Esophagus squamous epithelium (tissue), 5 donors: ENCODE data around the gene LRRC17. TPM values are rescaled to one million over a fixed set of nuclear protein-coding genes. Genes with fewer than 3 reads are reported as not detected.

Experiments used
- DNase-seq: peaks from one replicate; lab custom pipeline; 2025; lab: John Stamatoyannopoulos, UW
- H3K27ac ChIP-seq, 4 donors: fragments of 200-600 bp; sonication (generic); one replicate each; pipeline ENCODE4 v1.5.1; 2016 to 2019; ENCODE audit warnings: mild to moderate bottlenecking in 1 of 4
- H3K27me3 ChIP-seq, 4 donors: fragments of 200-600 bp; sonication (generic); 1 replicate in 3 of 4; 2 replicates in 1 of 4; pipeline versions ENCODE4 v1.5.1 to v1.6.0; 2017 to 2021; ENCODE audit warnings: antibody characterized with exemption in 1 of 4
- H3K36me3 ChIP-seq, 3 donors: fragments of 200-600 bp; sonication (generic); one replicate each; pipeline ENCODE4 v1.5.1; 2016 to 2019
- H3K4me1 ChIP-seq, 3 donors: fragments of 200-600 bp; sonication (generic); one replicate each; pipeline ENCODE4 v1.5.1; 2017 to 2019
- H3K4me3 ChIP-seq, 4 donors: fragments of 200-600 bp; sonication (generic); 1 replicate in 3 of 4; 2 replicates in 1 of 4; pipeline ENCODE4 v1.5.1; 2016 to 2019; ENCODE audit warnings: mild to moderate bottlenecking in 2 of 4, moderate library complexity in 1 of 4
- H3K9me3 ChIP-seq, 3 donors: fragments of 200-600 bp; sonication (generic); one replicate each; pipeline ENCODE4 v1.5.1; 2016 to 2019
- CTCF ChIP-seq, 6 experiments: fragments of 450-650 bp in 4 of 6; fragments of 200-600 bp in 2 of 6; sonication (generic) in 2 of 6; IDR thresholded peaks; one replicate each; pipeline ENCODE4 v1.5.1; 2016 to 2019; ENCODE audit warnings: antibody characterized with exemption in 6 of 6, mild to moderate bottlenecking in 4 of 6, moderate library complexity in 4 of 6
- POLR2A ChIP-seq, 4 donors: fragments of 450-650 bp; IDR thresholded peaks; one replicate each; pipeline ENCODE4 v1.6.1; 2017; ENCODE audit warnings: antibody characterized with exemption in 4 of 4, mild to moderate bottlenecking in 4 of 4, moderate library complexity in 3 of 4
- WGBS, 2 donors: methylation state at CpG; one replicate each; pipeline ENCODE4 v1.1.5; 2018; 5-methylcytosine and 5-hydroxymethylcytosine counted together
- intact Hi-C: fragments of 100-400 bp; cut with DNase I; formaldehyde crosslinking; loops from one replicate; pipeline ENCODE4 v1.15.0; 2022
- total RNA-seq, 4 donors: library from RNA; depleted of rRNA; stranded (reverse); fragments of >200 nt; gene quantifications; one replicate each; pipeline ENCODE4 v1.1.0, GENCODE V29; 2016
- donor health status: DM: yes; HTN: yes; CAD: no.

LRRC17 gene, protein sequence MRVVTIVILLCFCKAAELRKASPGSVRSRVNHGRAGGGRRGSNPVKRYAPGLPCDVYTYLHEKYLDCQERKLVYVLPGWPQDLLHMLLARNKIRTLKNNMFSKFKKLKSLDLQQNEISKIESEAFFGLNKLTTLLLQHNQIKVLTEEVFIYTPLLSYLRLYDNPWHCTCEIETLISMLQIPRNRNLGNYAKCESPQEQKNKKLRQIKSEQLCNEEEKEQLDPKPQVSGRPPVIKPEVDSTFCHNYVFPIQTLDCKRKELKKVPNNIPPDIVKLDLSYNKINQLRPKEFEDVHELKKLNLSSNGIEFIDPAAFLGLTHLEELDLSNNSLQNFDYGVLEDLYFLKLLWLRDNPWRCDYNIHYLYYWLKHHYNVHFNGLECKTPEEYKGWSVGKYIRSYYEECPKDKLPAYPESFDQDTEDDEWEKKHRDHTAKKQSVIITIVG
- total RNA-seq = 1 to 10 TPM in 2 of 4 donors, under 1 TPM in 1, not detected in 1; 0.26 to 2.5 (median 1.1) TPM

GRCh38 chr7:102912742-102913141, at the start of gene LRRC17:
TSS of gene LRRC17 (plus strand) at chr7:102913000. CDS start at chr7:102933914, 20,914 bp downstream.
- TF ChIP-seq CTCF (IDR thresholded peaks at IDR 0.05) (no peak), POLR2A (IDR thresholded peaks at IDR 0.05) (no peak)
- WGBS, 2 donors = 13 to 15% methylated on average over 6 of the region's 6 CpGs
- no peaks in the 10 kb centered on the region for H3K9me3 ChIP-seq
- no peaks in the 10 kb centered on the region for H3K36me3 ChIP-seq
- peaks cover 0 to 21% (median 6%) of the 10 kb centered on the region in 3 donors for H3K4me1 ChIP-seq
- peak within 1 kb of the TSS in 2 of 4 donors; percentile 15 to 51 for H3K4me3 ChIP-seq
- DNase-seq = no peak
- intact Hi-C loops = no loop called here
- H3K27ac ChIP-seq = peak within 1 kb of the TSS in 2 of 4 donors; percentile 31 to 33
- no peaks in the 10 kb centered on the region for H3K27me3 ChIP-seq

DNA sequence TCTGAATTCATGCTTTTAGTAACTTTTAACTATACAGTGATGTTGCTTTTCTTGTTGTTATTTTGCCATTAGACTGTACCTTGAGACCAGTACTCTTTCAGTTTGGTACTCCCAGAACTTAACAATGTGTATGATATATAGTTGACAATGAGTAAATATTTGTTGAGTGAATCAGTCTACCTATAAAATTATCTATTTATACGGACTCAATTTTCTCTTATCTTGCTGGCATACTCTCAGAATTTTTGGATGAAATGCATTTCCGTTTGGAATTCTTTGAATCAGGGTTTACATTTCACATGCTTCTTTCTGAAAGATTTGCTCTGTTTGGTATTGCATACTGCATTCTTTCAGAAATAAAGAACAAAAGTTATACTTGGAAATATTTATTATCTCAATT, 47.8 kb upstream of the LRRC17 start:
- WGBS, 2 donors = 65 to 68% methylated on average over 2 of the region's 2 CpGs
- H3K4me1 ChIP-seq = peaks cover 0 to 5% (median 0%) of the 10 kb centered on the region in 3 donors
- no peak overlapping the region for H3K4me3 ChIP-seq
- no peaks in the 10 kb centered on the region for H3K27me3 ChIP-seq
- TF ChIP-seq CTCF (IDR thresholded peaks at IDR 0.05) (no peak), POLR2A (IDR thresholded peaks at IDR 0.05) (no peak)
- no peak for DNase-seq
- no peak overlapping the region for H3K27ac ChIP-seq
- H3K9me3 ChIP-seq = no peaks in the 10 kb centered on the region
- no peaks in the 10 kb centered on the region for H3K36me3 ChIP-seq
- intact Hi-C loops = no loop called here

GRCh38 chr7:102866535-102867215, 46.1 kb upstream of the LRRC17 start:
- H3K36me3 ChIP-seq = no peaks in the 10 kb centered on the region
- H3K27me3 ChIP-seq = no peaks in the 10 kb centered on the region
- H3K27ac ChIP-seq = no peak overlapping the region
- no peak overlapping the region for H3K4me3 ChIP-seq
- no peak for DNase-seq
- no peaks in the 10 kb centered on the region for H3K9me3 ChIP-seq
- TF ChIP-seq POLR2A (IDR thresholded peaks at IDR 0.05) (no peak), CTCF (IDR thresholded peaks at IDR 0.05) (no peak)
- WGBS, 2 donors = 84 to 93% methylated on average over 3 of the region's 3 CpGs
- intact Hi-C loops = no loop called here
- H3K4me1 ChIP-seq = no peaks in the 10 kb centered on the region

DNA sequence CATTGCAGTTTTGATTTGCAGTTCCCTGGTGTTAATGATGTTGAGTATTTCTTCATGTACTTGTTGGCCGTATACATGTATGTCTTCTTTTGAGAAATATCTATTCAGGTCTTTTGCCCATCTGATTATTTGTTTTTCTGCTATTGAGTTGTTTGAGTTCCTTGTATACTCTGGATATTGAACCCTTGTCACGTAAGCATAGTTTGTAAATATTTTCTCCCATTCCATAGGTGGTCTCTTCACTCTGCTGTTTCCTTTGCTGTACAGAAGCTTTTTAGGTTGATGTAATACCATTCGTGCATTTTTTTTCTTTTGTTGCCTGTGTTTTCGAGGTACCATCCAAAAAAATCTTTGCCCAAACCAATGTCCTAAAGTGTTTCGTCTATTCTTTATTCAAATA, 43.6 kb upstream of the LRRC17 start:
- no peak for DNase-seq
- Histone ChIP-seq H3K4me3 (no peak overlapping the region), H3K27ac (no peak overlapping the region), H3K36me3 (no peaks in the 10 kb centered on the region), H3K27me3 (no peaks in the 10 kb centered on the region), H3K9me3 (no peaks in the 10 kb centered on the region), H3K4me1 (peaks cover 0 to 4% (median 0%) of the 10 kb centered on the region in 3 donors)
- WGBS, 2 donors = 83 to 98% methylated on average over 5 of the region's 5 CpGs
- intact Hi-C loops = no loop called here
- TF ChIP-seq CTCF (IDR thresholded peaks at IDR 0.05) (no peak), POLR2A (IDR thresholded peaks at IDR 0.05) (no peak)

GRCh38 chr7:102872460-102872859, 40.3 kb upstream of the LRRC17 start:
- Histone ChIP-seq H3K27ac (no peak overlapping the region), H3K9me3 (no peaks in the 10 kb centered on the region), H3K4me3 (no peak overlapping the region), H3K36me3 (no peaks in the 10 kb centered on the region), H3K4me1 (peaks cover 0 to 18% (median 0%) of the 10 kb centered on the region in 3 donors), H3K27me3 (no peaks in the 10 kb centered on the region)
- DNase-seq = no peak
- TF ChIP-seq CTCF (IDR thresholded peaks at IDR 0.05) (no peak), POLR2A (IDR thresholded peaks at IDR 0.05) (no peak)
- WGBS, 2 donors = 68 to 82% methylated on average over 2 of the region's 2 CpGs
- intact Hi-C loops = no loop called here
